Muscle of arm (tissue), 14 donors: ENCODE measurements around the gene BRSK1. TPM values are rescaled to one million over a fixed set of nuclear protein-coding genes. Genes with fewer than 3 reads are reported as not detected.

Experiments
- DNase-seq: peaks from one replicate; pipeline ENCODE4 v3.0.0-alpha.2; 2013
- long read RNA-seq, 11 donors: transcript quantifications; one replicate each; lab custom pipeline, GENCODE V29; 2026
- polyA plus RNA-seq, 12 donors: library from polyadenylated mRNA; unstranded; fragments of 120-200 nt; gene quantifications; one replicate each; pipeline ENCODE4 v1.2.1, GENCODE V29; 2013; ENCODE audit not compliant: insufficient read length in 12 of 12

BRSK1 gene
- polyA plus RNA-seq: 10 to 100 TPM in 2 of 12 donors, 1 to 10 TPM in 9, not detected in 1; 5.9 to 24.6 (median 6.9) TPM
- long read RNA-seq, donor 1, partial matches to known transcripts: 6 of 11 reads
- long read RNA-seq, donor 1, other reads (novel, unspliced or antisense): 5 of 11 reads
- long read RNA-seq, donor 2: 0 reads
- long read RNA-seq, donor 3: 0 reads
- long read RNA-seq, donor 4: 0 reads
- long read RNA-seq, donor 5: 0 reads
- long read RNA-seq, donor 6, partial matches to known transcripts: 0 of 2 reads
- long read RNA-seq, donor 6, other reads (novel, unspliced or antisense): 0 of 2 reads
- long read RNA-seq, donor 7, partial matches to known transcripts: 0 of 1 reads
- long read RNA-seq, donor 7, other reads (novel, unspliced or antisense): 0 of 1 reads
- long read RNA-seq, donor 8, partial matches to known transcripts: 0 of 1 reads
- long read RNA-seq, donor 8, other reads (novel, unspliced or antisense): 0 of 1 reads
- long read RNA-seq, donor 9: 0 reads
- long read RNA-seq, donor 10, partial matches to known transcripts: 0 of 1 reads
- long read RNA-seq, donor 10, other reads (novel, unspliced or antisense): 0 of 1 reads
- long read RNA-seq, donor 11, partial matches to known transcripts: 0 of 1 reads
- long read RNA-seq, donor 11, other reads (novel, unspliced or antisense): 0 of 1 reads

DNA sequence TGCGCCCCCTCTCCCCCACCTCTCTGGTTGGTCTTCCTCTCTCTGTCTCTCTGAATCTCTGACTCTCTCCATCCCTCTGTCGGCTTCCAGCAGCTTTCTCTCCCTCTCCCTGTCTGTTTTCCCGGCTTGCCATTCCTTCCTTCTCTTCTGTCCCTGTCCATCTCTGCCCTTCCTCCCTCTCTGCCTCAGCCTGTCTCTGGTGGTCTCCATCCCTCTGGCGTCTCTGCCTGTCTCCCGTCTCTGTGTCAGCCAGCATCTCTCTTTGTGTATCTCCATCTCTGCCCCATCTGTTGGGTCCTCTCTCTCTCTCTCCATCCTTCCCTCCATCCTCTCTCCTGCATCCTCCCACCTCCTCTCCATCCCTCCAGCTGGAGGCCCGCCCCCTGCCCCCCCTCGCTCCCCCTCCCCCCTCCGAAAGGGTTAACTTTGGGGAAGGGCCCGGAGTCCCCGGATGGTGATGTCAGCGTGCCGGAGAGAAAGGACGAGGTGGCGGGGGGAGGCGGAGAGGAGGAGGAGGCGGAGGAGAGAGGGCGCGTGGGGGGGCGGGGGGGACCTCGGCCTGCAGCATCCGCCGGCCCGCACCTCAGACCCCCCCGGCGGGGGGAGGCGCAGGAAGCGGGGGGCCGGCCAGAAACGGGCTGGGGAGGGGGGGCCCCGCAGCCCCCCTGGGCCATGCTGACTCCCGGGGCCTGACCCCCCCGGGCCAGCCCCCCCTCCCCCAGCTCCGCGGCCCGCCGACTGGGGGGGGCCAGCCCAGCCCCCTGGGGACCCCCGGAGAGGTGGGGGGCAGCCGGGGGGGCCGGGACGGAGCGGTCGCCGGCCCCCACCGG lies at the start of gene BRSK1:
TSS of gene BRSK1 (plus strand) at position 450 of the 830 bp plus-strand sequence. CDS start 446 bp downstream, outside the sequence.
- DNase-seq: peak; percentile 76

GRCh38 chr19:55238030-55238429 lies 45.8 kb upstream of the BRSK1 start:
- DNase-seq: no peak

GRCh38 chr19:55239004-55239403 lies 44.8 kb upstream of the BRSK1 start:
- DNase-seq: no peak

- no peak for DNase-seq
These were observed 43.1 kb upstream of the BRSK1 start for GRCh38 chr19:55240713-55241020.

GRCh38 chr19:55241143-55241934 lies 42.5 kb upstream of the BRSK1 start:
- DNase-seq: no peak

- DNase-seq: no peak
These were observed 41.8 kb upstream of the BRSK1 start for GRCh38 chr19:55241935-55242464.

DNA sequence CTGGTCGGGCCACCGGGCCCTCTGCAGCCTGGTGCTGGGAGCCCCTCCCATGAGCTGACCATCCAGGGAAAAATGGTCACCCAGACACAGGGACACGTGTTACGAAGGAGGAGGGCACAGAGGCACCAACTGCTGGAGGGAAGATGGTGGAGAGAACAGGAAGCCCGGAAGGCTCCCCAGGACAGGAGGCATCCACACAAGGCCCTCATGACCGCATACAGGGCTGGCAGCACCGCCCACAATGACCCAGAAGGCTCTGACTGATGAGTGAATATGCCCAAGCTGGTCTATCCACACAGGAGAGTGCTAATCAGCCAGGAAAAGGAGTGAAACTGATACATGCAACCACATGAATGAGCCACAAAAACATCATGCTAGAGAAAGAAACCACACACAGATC lies 41.3 kb upstream of the BRSK1 start:
- DNase-seq: no peak

GRCh38 chr19:55244004-55244680 lies 39.7 kb upstream of the BRSK1 start:
- DNase-seq: no peak

DNA sequence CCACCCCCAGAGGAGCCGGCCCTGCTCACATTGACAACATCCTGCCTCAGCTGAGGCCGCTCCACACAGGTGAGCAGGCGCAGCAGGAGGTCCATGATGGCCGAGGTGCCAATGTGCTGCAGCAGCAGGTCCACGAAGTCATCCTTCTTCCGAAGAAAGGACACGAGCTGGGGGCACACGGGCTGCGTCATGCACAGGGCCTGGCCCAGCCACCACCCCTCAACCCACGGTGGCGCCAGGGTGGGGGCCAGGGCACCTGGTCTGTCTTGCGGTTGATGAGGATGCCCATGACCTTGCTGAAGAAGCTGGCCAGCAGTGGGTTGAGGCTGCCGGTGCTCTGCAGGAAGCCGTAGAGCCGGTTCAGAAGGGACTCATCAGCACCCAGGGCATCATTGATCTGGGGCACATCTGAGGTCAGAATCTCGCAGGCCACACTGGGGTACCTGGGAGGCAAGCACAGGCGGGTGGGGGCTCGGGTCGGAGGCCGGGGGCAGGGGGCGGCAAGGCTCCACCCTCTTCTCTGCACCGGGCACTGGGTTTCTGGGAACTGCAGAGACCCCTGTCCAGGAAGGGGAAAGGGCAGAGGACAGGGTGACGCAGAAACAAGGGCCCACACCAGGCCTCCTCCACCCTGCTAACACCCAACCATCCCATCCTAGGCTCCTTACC lies 38.4 kb upstream of the BRSK1 start:
- DNase-seq: no peak

DNA sequence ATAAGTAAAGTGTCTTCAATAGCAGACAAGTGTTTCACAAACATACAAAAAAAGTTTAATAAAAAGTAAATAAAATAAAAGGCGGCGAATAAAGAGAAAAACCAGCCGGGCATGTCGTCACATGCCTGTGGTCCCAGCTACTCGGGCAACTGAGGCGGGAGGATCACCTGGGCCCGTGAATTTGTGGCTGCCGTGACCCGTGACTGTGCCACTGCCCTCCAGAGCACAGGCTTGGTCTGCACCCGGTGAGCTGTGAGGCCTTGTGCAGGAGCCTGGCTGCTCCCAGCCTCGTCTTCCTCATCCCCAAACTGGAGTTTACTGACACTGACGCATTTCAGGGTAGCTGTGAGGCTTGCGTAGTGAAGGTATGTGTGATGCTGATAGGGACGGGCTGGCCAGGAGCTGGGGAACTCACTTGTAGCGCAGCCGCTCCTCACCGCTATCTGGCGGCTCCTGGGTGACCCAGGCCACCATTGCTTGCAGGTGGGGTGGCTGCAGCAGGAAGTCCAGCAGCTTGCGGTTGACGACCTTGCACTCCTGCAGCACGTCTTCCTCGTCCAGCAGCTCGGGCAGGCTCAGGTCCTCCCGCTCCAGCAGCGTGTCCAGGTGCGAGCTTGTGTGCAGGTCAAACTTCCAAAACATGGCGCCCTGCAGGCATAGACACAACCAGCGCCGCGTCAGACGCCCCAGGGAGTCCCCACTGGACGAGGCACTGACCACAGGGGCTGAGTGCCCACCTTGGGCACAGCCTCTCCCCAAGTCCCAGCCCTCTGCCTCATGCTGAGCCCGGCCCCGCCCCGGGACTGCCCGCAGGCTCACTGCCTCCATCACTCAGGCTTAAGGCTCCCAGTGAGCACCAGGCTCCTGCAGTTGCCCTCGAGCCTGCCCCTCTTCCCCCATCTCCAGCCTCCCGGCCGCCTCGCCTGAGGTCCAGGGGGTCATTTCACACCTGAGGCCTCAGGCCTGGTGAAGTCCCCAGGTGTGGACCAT lies 37.0 kb upstream of the BRSK1 start:
- DNase-seq: no peak

DNA sequence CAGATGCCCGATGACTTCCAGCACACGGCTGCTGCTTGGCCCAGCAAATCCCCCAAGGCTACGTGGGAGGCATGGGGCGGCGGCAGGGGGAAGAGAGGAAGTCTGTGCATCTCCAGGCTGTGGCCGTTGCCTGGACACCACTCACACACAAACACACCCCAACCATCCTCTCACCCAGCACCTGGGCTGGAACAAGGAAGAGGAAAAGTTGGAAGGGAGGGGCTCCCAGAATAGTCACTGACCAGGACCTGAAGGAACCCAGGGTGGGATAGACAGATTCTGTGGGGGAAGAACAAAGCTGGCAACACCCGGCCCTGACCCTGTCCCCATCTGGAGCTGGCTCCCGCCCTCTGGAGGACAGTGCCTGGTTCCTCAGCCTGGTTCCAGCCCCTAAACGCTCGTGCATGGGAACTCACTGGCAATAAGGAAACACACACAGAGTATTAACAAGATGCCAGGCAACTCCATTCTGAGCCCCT lies 36.1 kb upstream of the BRSK1 start:
- no peak for DNase-seq

- no peak for DNase-seq
These were observed 35.6 kb upstream of the BRSK1 start for GRCh38 chr19:55248166-55248675.

DNA sequence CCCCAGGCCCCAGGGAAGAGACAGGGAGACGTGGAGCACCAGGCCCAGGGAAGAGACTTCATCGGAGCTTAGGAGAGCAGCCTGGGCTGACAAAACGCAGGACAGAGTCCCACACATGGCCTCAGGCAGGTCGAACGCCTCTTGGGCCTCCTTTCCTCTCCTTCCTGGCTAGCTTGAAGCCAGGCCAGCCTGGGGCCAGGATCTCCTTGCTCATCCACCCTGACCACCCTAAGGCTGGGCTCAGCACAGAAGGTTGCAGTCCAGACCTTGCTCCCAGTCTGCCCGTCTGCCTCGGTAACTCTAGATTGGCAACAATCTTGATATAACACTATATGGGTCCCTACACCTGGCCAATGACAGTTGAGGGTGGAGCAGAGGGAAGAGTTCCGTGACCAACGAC lies 35.1 kb upstream of the BRSK1 start:
- no peak for DNase-seq

- DNase-seq: no peak
These were observed 34.0 kb upstream of the BRSK1 start for GRCh38 chr19:55249841-55250240.

DNA sequence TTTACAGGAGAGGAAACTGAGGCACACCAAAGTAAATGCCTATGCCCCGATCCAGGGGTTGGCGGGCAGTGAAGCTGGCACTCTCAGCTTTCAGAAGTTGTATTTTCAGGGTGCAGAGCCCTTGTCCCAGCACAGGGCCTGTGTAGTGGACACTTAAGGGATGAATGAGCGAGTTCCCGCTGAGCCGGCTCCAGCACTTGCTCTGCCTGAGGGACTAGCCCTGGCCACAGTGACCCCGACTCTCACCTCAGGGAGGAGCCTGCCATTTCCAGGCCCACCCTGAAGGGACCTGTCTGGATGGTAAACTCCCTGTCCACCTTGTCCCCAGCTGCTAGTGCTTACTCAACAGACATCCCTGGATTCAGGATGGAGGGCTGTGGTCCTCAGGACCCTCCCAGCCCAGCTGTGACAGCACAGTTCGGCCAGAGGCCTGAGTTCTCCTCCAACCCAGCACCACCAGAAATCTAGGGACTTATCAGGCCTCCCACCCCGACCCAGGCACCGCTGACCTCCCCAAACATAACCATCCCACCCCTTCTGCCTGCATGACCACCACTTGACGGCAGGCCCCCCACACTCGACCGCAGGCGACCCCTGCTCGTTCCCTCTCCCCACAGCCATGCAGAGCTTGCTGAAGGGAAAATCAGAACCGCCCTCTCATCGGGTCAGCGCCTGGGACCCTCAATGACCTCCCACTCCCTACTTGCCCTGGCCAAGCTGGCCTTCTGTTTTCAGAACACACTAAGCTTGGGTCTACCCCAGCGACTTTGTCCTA lies 33.3 kb upstream of the BRSK1 start:
- DNase-seq: no peak

GRCh38 chr19:55251341-55252081 lies 32.3 kb upstream of the BRSK1 start:
- DNase-seq: no peak
